SK-N-SH treated with all-trans-retinoic acid at 6 μM for 48 hours (cell line): Measurements from ENCODE around the gene PDCD2L.

Experiments
- ATAC-seq: fragments of 200-7000 bp; cut with Tn5 transposase; 3 replicates; pipeline ENCODE4 v1.9.1; 2020; ENCODE audit warnings: mild to moderate bottlenecking, moderate library complexity
- ARNTL ChIP-seq: fragments of 450-650 bp; formaldehyde crosslinking; IDR thresholded peaks from 2 replicates; pipeline ENCODE4 v1.5.0; 2020; ENCODE audit warnings: low read depth, mild to moderate bottlenecking, moderate library complexity, borderline replicate concordance
- BACH2 ChIP-seq: fragments of 250-450 bp; sonication (Bioruptor Pico); IDR thresholded peaks from 2 replicates; pipeline ENCODE4 v1.9.0; 2021; ENCODE audit warnings: mild to moderate bottlenecking, borderline replicate concordance
- CSDC2 ChIP-seq: fragments of 250-450 bp; sonication (Bioruptor Pico); IDR thresholded peaks from 2 replicates; pipeline ENCODE4 v1.5.0; 2020; ENCODE audit warnings: mild to moderate bottlenecking, moderate library complexity
- ESRRG ChIP-seq: fragments of 250-450 bp; sonication (Bioruptor Pico); IDR thresholded peaks from 2 replicates; pipeline ENCODE4 v1.6.1; 2021; ENCODE audit warnings: mild to moderate bottlenecking
- GLIS3 ChIP-seq: fragments of 250-450 bp; sonication (Bioruptor Pico); IDR thresholded peaks from 2 replicates; pipeline ENCODE4 v1.5.0; 2020; ENCODE audit warnings: mild to moderate bottlenecking, moderate library complexity
- ISL1 ChIP-seq: fragments of 250-450 bp; sonication (Bioruptor Pico); IDR thresholded peaks from 2 replicates; pipeline ENCODE4 v2.1.2; 2022; ENCODE audit warnings: mild to moderate bottlenecking, moderate library complexity
- OSR1 ChIP-seq: fragments of 250-450 bp; sonication (Bioruptor Pico); IDR thresholded peaks from 2 replicates; pipeline ENCODE4 v1.8.0; 2022; ENCODE audit warnings: moderate library complexity, mild to moderate bottlenecking, inconsistent platforms
- PPARA ChIP-seq: fragments of 250-450 bp; sonication (Bioruptor Pico); IDR thresholded peaks from 2 replicates; pipeline ENCODE4 v1.5.0; 2020; ENCODE audit warnings: mild to moderate bottlenecking, borderline replicate concordance
- RARB ChIP-seq: fragments of 250-450 bp; sonication (Bioruptor Pico); IDR thresholded peaks from 2 replicates; pipeline ENCODE4 v1.8.0; 2021; ENCODE audit warnings: mild to moderate bottlenecking, moderate library complexity
- SNAI2 ChIP-seq: fragments of 250-450 bp; sonication (Bioruptor Pico); IDR thresholded peaks from 2 replicates; pipeline ENCODE4 v1.5.0; 2020; ENCODE audit warnings: mild to moderate bottlenecking, moderate library complexity
- TCF4 ChIP-seq: fragments of 250-450 bp; sonication (Bioruptor Pico); IDR thresholded peaks from 2 replicates; pipeline ENCODE4 v1.8.0; 2021; ENCODE audit warnings: mild to moderate bottlenecking, moderate library complexity, borderline replicate concordance
- TOX ChIP-seq: fragments of 250-450 bp; sonication (Bioruptor Pico); IDR thresholded peaks from 2 replicates; pipeline ENCODE4 v1.8.0; 2021; ENCODE audit warnings: mild to moderate bottlenecking, moderate library complexity, borderline replicate concordance
- ZC3H10 ChIP-seq: fragments of 250-450 bp; sonication (Bioruptor Pico); IDR thresholded peaks from 2 replicates; pipeline ENCODE4 v1.5.1; 2021; ENCODE audit warnings: mild to moderate bottlenecking, moderate library complexity
- ZFP3 ChIP-seq: fragments of 250-450 bp; sonication (Bioruptor Pico); IDR thresholded peaks from 2 replicates; pipeline ENCODE4 v1.5.0; 2020; ENCODE audit warnings: mild to moderate bottlenecking, moderate library complexity
- ZFP30 ChIP-seq: fragments of 450-650 bp; formaldehyde crosslinking; IDR thresholded peaks from 2 replicates; pipeline ENCODE4 v1.5.0; 2022; ENCODE audit warnings: mild to moderate bottlenecking, moderate library complexity
- ZNF565 ChIP-seq: fragments of 450-650 bp; formaldehyde crosslinking; conservative IDR thresholded peaks from 2 replicates; pipeline ENCODE4 v1.5.0; 2020; ENCODE audit warnings: low read depth, mild to moderate bottlenecking, moderate library complexity
- ZNF70 ChIP-seq: fragments of 450-650 bp; formaldehyde crosslinking; IDR thresholded peaks from 2 replicates; pipeline ENCODE4 v1.5.0; 2020; ENCODE audit warnings: mild to moderate bottlenecking, moderate library complexity
- ZNF8 ChIP-seq: fragments of 450-650 bp; formaldehyde crosslinking; IDR thresholded peaks from 2 replicates; pipeline ENCODE4 v1.5.0; 2020; ENCODE audit warnings: mild to moderate bottlenecking, moderate library complexity
- TF ChIP-seq, protein P1 (sequence below): fragments of 250-450 bp; sonication (Bioruptor Pico); IDR thresholded peaks from 2 replicates; pipeline ENCODE4 v1.5.0; 2020; ENCODE audit warnings: mild to moderate bottlenecking, moderate library complexity
- TF ChIP-seq, protein P2 (sequence below): fragments of 250-450 bp; sonication (Bioruptor Pico); IDR thresholded peaks from 2 replicates; pipeline ENCODE4 v1.8.0; 2021; ENCODE audit warnings: low read depth, mild to moderate bottlenecking, moderate library complexity, borderline replicate concordance
- TF ChIP-seq, protein P3 (sequence below): fragments of 250-450 bp; sonication (Bioruptor Pico); IDR thresholded peaks from 2 replicates; pipeline ENCODE4 v1.5.1; 2021; ENCODE audit warnings: mild to moderate bottlenecking, moderate library complexity
- TF ChIP-seq, protein P4 (sequence below): fragments of 250-450 bp; sonication (Bioruptor Pico); IDR thresholded peaks from 2 replicates; pipeline ENCODE4 v1.5.1; 2020; ENCODE audit warnings: low read depth, mild to moderate bottlenecking, moderate library complexity
- TF ChIP-seq, protein P5 (sequence below): fragments of 250-450 bp; sonication (Bioruptor Pico); IDR thresholded peaks from 2 replicates; pipeline ENCODE4 v1.8.0; 2020; ENCODE audit warnings: mild to moderate bottlenecking, moderate library complexity, borderline replicate concordance

PDCD2L gene

DNA sequence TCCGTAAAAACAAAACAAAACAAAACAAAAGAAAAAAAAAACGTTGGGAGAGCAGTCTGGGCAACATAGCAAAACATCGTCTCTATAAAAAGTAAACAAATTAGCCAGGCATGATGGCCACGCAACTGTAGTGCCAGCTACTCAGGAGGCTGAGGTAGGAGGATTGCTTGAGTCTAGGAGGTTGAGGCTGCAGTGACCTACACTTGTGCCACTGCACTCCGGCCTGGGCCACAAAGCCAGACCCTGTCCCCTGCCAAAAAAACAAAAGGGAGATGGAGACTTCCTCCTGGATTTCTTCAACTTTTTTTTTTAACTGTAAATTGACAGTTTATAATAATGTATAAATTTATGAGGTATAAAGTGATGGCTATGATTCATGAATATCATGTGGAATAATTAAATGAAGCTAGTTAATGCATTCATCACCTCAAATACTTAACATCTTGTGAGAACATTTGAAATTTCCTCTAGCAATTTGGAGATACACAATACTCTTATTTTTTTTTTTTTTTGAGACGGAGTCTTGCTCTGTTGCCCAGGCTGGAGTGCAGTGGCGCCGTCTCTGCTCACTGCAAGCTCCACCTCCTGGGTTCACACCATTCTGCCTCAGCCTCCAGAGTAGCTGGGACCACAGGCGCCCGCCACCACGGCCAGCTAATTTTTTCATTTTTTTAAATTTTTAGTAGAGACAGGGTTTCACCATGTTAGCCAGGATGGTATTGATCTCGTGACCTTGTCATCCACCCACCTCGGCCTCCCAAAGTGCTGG is 1.9 kb downstream of the PDCD2L start:
- ATAC-seq, result no peak
- no peak for TF ChIP-seq TCF4 (CRISPR knock-in tag)
- no peak for TF ChIP-seq RARB (CRISPR knock-in tag)
- TF ChIP-seq GLIS3 (CRISPR knock-in tag), result no peak
- no peak for TF ChIP-seq ZNF70 (CRISPR knock-in tag)
- TF ChIP-seq ZFP3, result no peak
- no peak for TF ChIP-seq ZC3H10 (CRISPR knock-in tag)
- no peak for TF ChIP-seq BACH2 (CRISPR knock-in tag)
- no peak for TF ChIP-seq CSDC2 (CRISPR knock-in tag)
- TF ChIP-seq ARNTL, result no peak
- no peak for TF ChIP-seq TOX
- TF ChIP-seq ISL1 (CRISPR knock-in tag), result no peak
- no peak for TF ChIP-seq ESRRG
- TF ChIP-seq ZNF565 (CRISPR knock-in tag), result no peak
- TF ChIP-seq, protein P1, sequence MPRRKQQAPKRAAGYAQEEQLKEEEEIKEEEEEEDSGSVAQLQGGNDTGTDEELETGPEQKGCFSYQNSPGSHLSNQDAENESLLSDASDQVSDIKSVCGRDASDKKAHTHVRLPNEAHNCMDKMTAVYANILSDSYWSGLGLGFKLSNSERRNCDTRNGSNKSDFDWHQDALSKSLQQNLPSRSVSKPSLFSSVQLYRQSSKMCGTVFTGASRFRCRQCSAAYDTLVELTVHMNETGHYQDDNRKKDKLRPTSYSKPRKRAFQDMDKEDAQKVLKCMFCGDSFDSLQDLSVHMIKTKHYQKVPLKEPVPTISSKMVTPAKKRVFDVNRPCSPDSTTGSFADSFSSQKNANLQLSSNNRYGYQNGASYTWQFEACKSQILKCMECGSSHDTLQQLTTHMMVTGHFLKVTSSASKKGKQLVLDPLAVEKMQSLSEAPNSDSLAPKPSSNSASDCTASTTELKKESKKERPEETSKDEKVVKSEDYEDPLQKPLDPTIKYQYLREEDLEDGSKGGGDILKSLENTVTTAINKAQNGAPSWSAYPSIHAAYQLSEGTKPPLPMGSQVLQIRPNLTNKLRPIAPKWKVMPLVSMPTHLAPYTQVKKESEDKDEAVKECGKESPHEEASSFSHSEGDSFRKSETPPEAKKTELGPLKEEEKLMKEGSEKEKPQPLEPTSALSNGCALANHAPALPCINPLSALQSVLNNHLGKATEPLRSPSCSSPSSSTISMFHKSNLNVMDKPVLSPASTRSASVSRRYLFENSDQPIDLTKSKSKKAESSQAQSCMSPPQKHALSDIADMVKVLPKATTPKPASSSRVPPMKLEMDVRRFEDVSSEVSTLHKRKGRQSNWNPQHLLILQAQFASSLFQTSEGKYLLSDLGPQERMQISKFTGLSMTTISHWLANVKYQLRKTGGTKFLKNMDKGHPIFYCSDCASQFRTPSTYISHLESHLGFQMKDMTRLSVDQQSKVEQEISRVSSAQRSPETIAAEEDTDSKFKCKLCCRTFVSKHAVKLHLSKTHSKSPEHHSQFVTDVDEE (CRISPR knock-in tag), result no peak
- TF ChIP-seq, protein P2, sequence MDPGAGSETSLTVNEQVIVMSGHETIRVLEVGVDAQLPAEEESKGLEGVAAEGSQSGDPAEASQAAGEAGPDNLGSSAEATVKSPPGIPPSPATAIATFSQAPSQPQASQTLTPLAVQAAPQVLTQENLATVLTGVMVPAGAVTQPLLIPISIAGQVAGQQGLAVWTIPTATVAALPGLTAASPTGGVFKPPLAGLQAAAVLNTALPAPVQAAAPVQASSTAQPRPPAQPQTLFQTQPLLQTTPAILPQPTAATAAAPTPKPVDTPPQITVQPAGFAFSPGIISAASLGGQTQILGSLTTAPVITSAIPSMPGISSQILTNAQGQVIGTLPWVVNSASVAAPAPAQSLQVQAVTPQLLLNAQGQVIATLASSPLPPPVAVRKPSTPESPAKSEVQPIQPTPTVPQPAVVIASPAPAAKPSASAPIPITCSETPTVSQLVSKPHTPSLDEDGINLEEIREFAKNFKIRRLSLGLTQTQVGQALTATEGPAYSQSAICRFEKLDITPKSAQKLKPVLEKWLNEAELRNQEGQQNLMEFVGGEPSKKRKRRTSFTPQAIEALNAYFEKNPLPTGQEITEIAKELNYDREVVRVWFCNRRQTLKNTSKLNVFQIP (CRISPR knock-in tag), result no peak
- TF ChIP-seq, protein P3, sequence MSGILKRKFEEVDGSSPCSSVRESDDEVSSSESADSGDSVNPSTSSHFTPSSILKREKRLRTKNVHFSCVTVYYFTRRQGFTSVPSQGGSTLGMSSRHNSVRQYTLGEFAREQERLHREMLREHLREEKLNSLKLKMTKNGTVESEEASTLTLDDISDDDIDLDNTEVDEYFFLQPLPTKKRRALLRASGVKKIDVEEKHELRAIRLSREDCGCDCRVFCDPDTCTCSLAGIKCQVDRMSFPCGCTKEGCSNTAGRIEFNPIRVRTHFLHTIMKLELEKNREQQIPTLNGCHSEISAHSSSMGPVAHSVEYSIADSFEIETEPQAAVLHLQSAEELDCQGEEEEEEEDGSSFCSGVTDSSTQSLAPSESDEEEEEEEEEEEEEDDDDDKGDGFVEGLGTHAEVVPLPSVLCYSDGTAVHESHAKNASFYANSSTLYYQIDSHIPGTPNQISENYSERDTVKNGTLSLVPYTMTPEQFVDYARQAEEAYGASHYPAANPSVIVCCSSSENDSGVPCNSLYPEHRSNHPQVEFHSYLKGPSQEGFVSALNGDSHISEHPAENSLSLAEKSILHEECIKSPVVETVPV (CRISPR knock-in tag), result no peak
- no peak for TF ChIP-seq ZFP30 (CRISPR knock-in tag)
- no peak for TF ChIP-seq SNAI2 (CRISPR knock-in tag)

DNA sequence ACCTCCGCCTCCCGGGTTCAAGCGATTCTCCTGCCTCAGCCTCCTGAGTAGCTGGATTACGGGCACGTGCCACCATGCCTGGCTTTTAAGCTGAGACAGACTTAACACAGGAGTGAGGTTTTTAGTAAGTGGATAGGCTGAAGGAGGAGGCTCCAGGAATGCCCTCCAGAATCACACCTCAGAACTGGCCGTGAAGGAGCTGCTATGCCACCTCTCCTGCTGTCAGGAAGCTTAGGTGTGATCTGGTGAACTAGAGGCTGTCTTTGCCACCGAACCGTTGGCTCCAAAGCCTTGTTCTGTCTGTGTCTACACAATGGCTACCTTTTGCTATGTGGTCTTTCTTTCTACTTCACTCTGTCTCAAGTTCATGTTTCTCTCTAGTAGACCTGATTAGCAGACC is 4.2 kb downstream of the PDCD2L start:
- no peak for ATAC-seq
- no peak for TF ChIP-seq RARB (CRISPR knock-in tag)
- TF ChIP-seq, protein P4, sequence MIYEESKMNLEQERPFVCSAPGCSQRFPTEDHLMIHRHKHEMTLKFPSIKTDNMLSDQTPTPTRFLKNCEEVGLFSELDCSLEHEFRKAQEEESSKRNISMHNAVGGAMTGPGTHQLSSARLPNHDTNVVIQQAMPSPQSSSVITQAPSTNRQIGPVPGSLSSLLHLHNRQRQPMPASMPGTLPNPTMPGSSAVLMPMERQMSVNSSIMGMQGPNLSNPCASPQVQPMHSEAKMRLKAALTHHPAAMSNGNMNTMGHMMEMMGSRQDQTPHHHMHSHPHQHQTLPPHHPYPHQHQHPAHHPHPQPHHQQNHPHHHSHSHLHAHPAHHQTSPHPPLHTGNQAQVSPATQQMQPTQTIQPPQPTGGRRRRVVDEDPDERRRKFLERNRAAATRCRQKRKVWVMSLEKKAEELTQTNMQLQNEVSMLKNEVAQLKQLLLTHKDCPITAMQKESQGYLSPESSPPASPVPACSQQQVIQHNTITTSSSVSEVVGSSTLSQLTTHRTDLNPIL (CRISPR knock-in tag), result no peak
- TF ChIP-seq PPARA (CRISPR knock-in tag), result no peak
- no peak for TF ChIP-seq TCF4 (CRISPR knock-in tag)
- TF ChIP-seq CSDC2 (CRISPR knock-in tag), result no peak
- no peak for TF ChIP-seq ISL1 (CRISPR knock-in tag)
- no peak for TF ChIP-seq ZFP3
- no peak for TF ChIP-seq ZNF70 (CRISPR knock-in tag)
- TF ChIP-seq ZFP30 (CRISPR knock-in tag), result no peak
- TF ChIP-seq ARNTL, result no peak
- TF ChIP-seq, protein P1 (CRISPR knock-in tag), result no peak
- TF ChIP-seq, protein P5, sequence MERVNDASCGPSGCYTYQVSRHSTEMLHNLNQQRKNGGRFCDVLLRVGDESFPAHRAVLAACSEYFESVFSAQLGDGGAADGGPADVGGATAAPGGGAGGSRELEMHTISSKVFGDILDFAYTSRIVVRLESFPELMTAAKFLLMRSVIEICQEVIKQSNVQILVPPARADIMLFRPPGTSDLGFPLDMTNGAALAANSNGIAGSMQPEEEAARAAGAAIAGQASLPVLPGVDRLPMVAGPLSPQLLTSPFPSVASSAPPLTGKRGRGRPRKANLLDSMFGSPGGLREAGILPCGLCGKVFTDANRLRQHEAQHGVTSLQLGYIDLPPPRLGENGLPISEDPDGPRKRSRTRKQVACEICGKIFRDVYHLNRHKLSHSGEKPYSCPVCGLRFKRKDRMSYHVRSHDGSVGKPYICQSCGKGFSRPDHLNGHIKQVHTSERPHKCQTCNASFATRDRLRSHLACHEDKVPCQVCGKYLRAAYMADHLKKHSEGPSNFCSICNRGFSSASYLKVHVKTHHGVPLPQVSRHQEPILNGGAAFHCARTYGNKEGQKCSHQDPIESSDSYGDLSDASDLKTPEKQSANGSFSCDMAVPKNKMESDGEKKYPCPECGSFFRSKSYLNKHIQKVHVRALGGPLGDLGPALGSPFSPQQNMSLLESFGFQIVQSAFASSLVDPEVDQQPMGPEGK (CRISPR knock-in tag), result no peak
- TF ChIP-seq ZC3H10 (CRISPR knock-in tag), result no peak
- no peak for TF ChIP-seq ESRRG
- TF ChIP-seq TOX, result no peak
- no peak for TF ChIP-seq GLIS3 (CRISPR knock-in tag)
- no peak for TF ChIP-seq OSR1 (CRISPR knock-in tag)
- no peak for TF ChIP-seq ZNF8
- TF ChIP-seq BACH2 (CRISPR knock-in tag), result no peak
- no peak for TF ChIP-seq ZNF565 (CRISPR knock-in tag)
- TF ChIP-seq, all 23 proteins: peak for 0
